CD4-positive, alpha-beta T cell (primary cell): ENCODE data around the gene OTOGL. TPM values are rescaled to one million over a fixed set of nuclear protein-coding genes. Genes with fewer than 3 reads are reported as not detected.

Experiments
- ATAC-seq: fragments of 200-7000 bp; cut with Tn5 transposase; one replicate; pipeline ENCODE4 v1.10.0; 2022; ENCODE audit warnings: mild to moderate bottlenecking; ENCODE audit not compliant: poor library complexity
- CTCF ChIA-PET: fragments of 350-600 bp; sonication (Branson Sonifier 250); formaldehyde crosslinking; loops from one replicate; lab custom pipeline; 2021; ENCODE audit warnings: antibody characterized with exemption, inconsistent platforms; lab: Charles Lee
- POLR2A ChIA-PET: fragments of 350-600 bp; sonication (Branson Sonifier 250); formaldehyde crosslinking; loops from one replicate; lab custom pipeline; 2021; ENCODE audit warnings: antibody characterized with exemption, inconsistent platforms; lab: Charles Lee
- DNase-seq, 14 experiments: peaks; one replicate each; pipeline ENCODE4 v3.0.0-alpha.2; 2013 to 2020; ENCODE audit warnings: mixed read lengths in 2 of 14
- H3K27ac ChIP-seq, 2 donors: one replicate each; pipeline versions ENCODE4 v1.5.1 to v1.7.0; 2013; ENCODE audit warnings: low read length in 2 of 2, low read depth in 1 of 2, mild to moderate bottlenecking in 1 of 2
- H3K27me3 ChIP-seq, 2 experiments: 1 replicate in 1 of 2; 2 replicates in 1 of 2; pipeline versions ENCODE4 v1.6.1 to v1.7.0; 2013; ENCODE audit warnings: low read length in 2 of 2, control low read depth in 1 of 2, mild to moderate bottlenecking in 1 of 2, moderate library complexity in 1 of 2; ENCODE audit not compliant: insufficient read depth in 2 of 2, control insufficient read depth in 1 of 2
- H3K36me3 ChIP-seq: one replicate; pipeline ENCODE4 v1.6.1; 2013; ENCODE audit warnings: low read length, control low read depth; ENCODE audit not compliant: insufficient read depth
- H3K4me1 ChIP-seq: one replicate; pipeline ENCODE4 v1.6.1; 2013; ENCODE audit warnings: low read length, control low read depth; ENCODE audit not compliant: insufficient read depth
- H3K4me3 ChIP-seq: one replicate; pipeline ENCODE4 v1.5.1; 2013; ENCODE audit warnings: mild to moderate bottlenecking, low read length, moderate library complexity
- H3K9me3 ChIP-seq, 2 experiments: 1 replicate in 1 of 2; 2 replicates in 1 of 2; pipeline versions ENCODE4 v1.6.1 to v1.7.0; 2013; ENCODE audit warnings: low read length in 2 of 2, mild to moderate bottlenecking in 2 of 2, control low read depth in 1 of 2, moderate library complexity in 1 of 2; ENCODE audit not compliant: control insufficient read depth in 1 of 2, insufficient read depth in 1 of 2
- H3K27ac Mint-ChIP-seq: one replicate; pipeline ENCODE4 v1.8.0; 2020; ENCODE audit warnings: mixed read lengths
- H3K27me3 Mint-ChIP-seq: one replicate; pipeline ENCODE4 v1.8.0; 2021; ENCODE audit warnings: mixed read lengths
- H3K36me3 Mint-ChIP-seq: one replicate; pipeline ENCODE4 v1.8.0; 2021; ENCODE audit warnings: low read depth, mixed read lengths
- H3K4me1 Mint-ChIP-seq: one replicate; pipeline ENCODE4 v1.8.0; 2021; ENCODE audit warnings: low read depth, mixed read lengths
- H3K4me3 Mint-ChIP-seq: one replicate; pipeline ENCODE4 v1.8.0; 2020; ENCODE audit warnings: mild to moderate bottlenecking, mixed read lengths
- H3K9me3 Mint-ChIP-seq: one replicate; pipeline ENCODE4 v1.8.0; 2020; ENCODE audit warnings: mixed read lengths
- CTCF ChIP-seq: fragments of 200-600 bp; IDR thresholded peaks from one replicate; pipeline ENCODE4 v1.8.0; 2022; ENCODE audit warnings: antibody characterized with exemption, mild to moderate bottlenecking
- intact Hi-C, 2 experiments: fragments of 100-400 bp; cut with DNase I in 1 of 2; cut with micrococcal nuclease in 1 of 2; formaldehyde crosslinking; loops; one replicate each; pipeline versions ENCODE4 v1.15.1 to v1.9.0; 2023 to 2025; cut with DNase I, micrococcal nuclease
- total RNA-seq, 174 experiments: library from RNA in 2 of 174; stranded (reverse) in 2 of 174; gene quantifications; one replicate each; pipeline ENCODE4 v1.2.3 and lab custom pipeline; 2021 to 2026

OTOGL gene
- total RNA-seq, 2 experiments from 2014 or later = not detected

GRCh38 chr12:80120994-80121393 lies 21.7 kb downstream of the OTOGL start:
- no peak for TF ChIP-seq CTCF
- H3K36me3 Mint-ChIP-seq = no peaks in the 10 kb centered on the region
- H3K27me3 Mint-ChIP-seq = peaks cover 5% of the 10 kb centered on the region
- H3K4me1 Mint-ChIP-seq = no peaks in the 10 kb centered on the region
- no peaks in the 10 kb centered on the region for H3K27me3 ChIP-seq
- H3K27ac Mint-ChIP-seq = no peak overlapping the region
- no peaks in the 10 kb centered on the region for H3K9me3 Mint-ChIP-seq
- H3K27ac ChIP-seq = no peak overlapping the region
- ChIA-PET POLR2A (no interaction called here), CTCF (no interaction called here)
- ATAC-seq (no peak), DNase-seq (no peak)
- no peaks in the 10 kb centered on the region for H3K36me3 ChIP-seq
- H3K4me3 Mint-ChIP-seq = no peak overlapping the region
- intact Hi-C loops = no loop called here
- no peaks in the 10 kb centered on the region for H3K4me1 ChIP-seq
- no peaks in the 10 kb centered on the region for H3K9me3 ChIP-seq
- H3K4me3 ChIP-seq = no peak overlapping the region

DNA sequence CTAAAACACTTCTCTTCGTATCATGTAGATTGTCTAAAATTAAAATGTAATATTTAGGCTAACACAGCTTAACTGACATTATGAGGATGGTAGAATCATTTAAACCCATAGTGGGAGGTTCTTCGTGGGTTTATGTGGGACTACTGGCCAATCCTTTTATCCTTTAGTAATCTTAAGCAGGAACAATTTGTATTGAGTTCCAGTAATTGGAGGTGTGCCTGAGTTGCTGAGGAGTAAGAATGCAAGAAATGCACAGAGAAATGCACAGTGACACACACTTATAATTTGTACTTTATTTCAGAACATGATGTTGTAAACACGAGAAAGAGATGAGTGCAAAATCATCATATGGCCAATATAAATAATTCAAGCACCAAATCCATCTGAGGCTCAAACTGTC lies 22.3 kb downstream of the OTOGL start:
- intact Hi-C loops = no loop called here
- Histone ChIP-seq H3K27me3 (no peaks in the 10 kb centered on the region), H3K4me3 (no peak overlapping the region), H3K36me3 (no peaks in the 10 kb centered on the region), H3K4me1 (no peaks in the 10 kb centered on the region), H3K27ac (no peak overlapping the region), H3K9me3 (no peaks in the 10 kb centered on the region)
- ATAC-seq (no peak), DNase-seq (no peak)
- Mint-ChIP-seq H3K36me3 (no peaks in the 10 kb centered on the region), H3K9me3 (no peaks in the 10 kb centered on the region), H3K27ac (no peak overlapping the region), H3K27me3 (peaks cover 5% of the 10 kb centered on the region), H3K4me3 (no peak overlapping the region), H3K4me1 (no peaks in the 10 kb centered on the region)
- no peak for TF ChIP-seq CTCF
- CTCF ChIA-PET = no interaction called here
- POLR2A ChIA-PET = no interaction called here

- intact Hi-C loops = no loop called here
- H3K27me3 ChIP-seq = no peaks in the 10 kb centered on the region
- Mint-ChIP-seq H3K4me3 (no peak overlapping the region), H3K27me3 (peaks cover 11% of the 10 kb centered on the region), H3K4me1 (no peaks in the 10 kb centered on the region), H3K9me3 (peaks cover 4% of the 10 kb centered on the region), H3K36me3 (no peaks in the 10 kb centered on the region), H3K27ac (no peak overlapping the region)
- ChIA-PET CTCF (no interaction called here), POLR2A (no interaction called here)
- no peaks in the 10 kb centered on the region for H3K36me3 ChIP-seq
- no peak for TF ChIP-seq CTCF
- no peak overlapping the region for H3K27ac ChIP-seq
- H3K4me1 ChIP-seq = no peaks in the 10 kb centered on the region
- DNase-seq (no peak), ATAC-seq (no peak)
- peaks cover 0 to 7% of the 10 kb centered on the region in 2 experiments for H3K9me3 ChIP-seq
- H3K4me3 ChIP-seq = no peak overlapping the region
Measured at GRCh38 chr12:80129895-80130530, 30.7 kb downstream of the OTOGL start.
